Kasumi-1 (cell line): Measurements from ENCODE around the gene ATP2B2.

Source experiments
- DNase-seq, 2 experiments: peaks; one replicate each; lab custom pipeline; 2025; lab: John Stamatoyannopoulos, UW

The ATP2B2 gene

GRCh38 chr3:10344147-10344943, 161.0 kb downstream of the ATP2B2 start:
- peak; percentile 58 to 61 for DNase-seq

GRCh38 chr3:10343526-10343925, 161.9 kb downstream of the ATP2B2 start:
- no peak for DNase-seq

- DNase-seq, result no peak
Observed at GRCh38 chr3:10342781-10343180, 162.6 kb downstream of the ATP2B2 start.

GRCh38 chr3:10341901-10342398, 163.4 kb downstream of the ATP2B2 start:
- no peak for DNase-seq

GRCh38 chr3:10340476-10340875, 164.9 kb downstream of the ATP2B2 start:
- no peak for DNase-seq

GRCh38 chr3:10340046-10340445, 165.3 kb downstream of the ATP2B2 start:
- no peak for DNase-seq

GRCh38 chr3:10339376-10339955, 165.9 kb downstream of the ATP2B2 start:
- DNase-seq, result no peak

- no peak for DNase-seq
Observed at GRCh38 chr3:10338591-10339353, 166.6 kb downstream of the ATP2B2 start.

- no peak for DNase-seq
Observed at GRCh38 chr3:10338164-10338470, 167.3 kb downstream of the ATP2B2 start.

- DNase-seq, result no peak
Observed at GRCh38 chr3:10337323-10338163, 167.8 kb downstream of the ATP2B2 start.

GRCh38 chr3:10336761-10337160, 168.6 kb downstream of the ATP2B2 start:
- no peak for DNase-seq

- no peak for DNase-seq
Observed at GRCh38 chr3:10335871-10336622, 169.3 kb downstream of the ATP2B2 start.

GRCh38 chr3:10335190-10335738, 170.1 kb downstream of the ATP2B2 start:
- DNase-seq, result no peak

- DNase-seq, result no peak
Observed at GRCh38 chr3:10334459-10334858, 170.9 kb downstream of the ATP2B2 start.

- DNase-seq, result no peak
Observed at GRCh38 chr3:10334042-10334441, 171.3 kb downstream of the ATP2B2 start.

GRCh38 chr3:10333349-10333650, 172.1 kb downstream of the ATP2B2 start:
- no peak for DNase-seq

GRCh38 chr3:10332481-10333348, 172.7 kb downstream of the ATP2B2 start:
- DNase-seq, result no peak

GRCh38 chr3:10331320-10331719, 174.1 kb downstream of the ATP2B2 start:
- no peak for DNase-seq

GRCh38 chr3:10330319-10330718, 175.1 kb downstream of the ATP2B2 start:
- no peak for DNase-seq

GRCh38 chr3:10329495-10330015, 175.8 kb downstream of the ATP2B2 start:
- DNase-seq, result no peak
